ENCODE data around the gene DNAJB8.

The DNAJB8 gene

GRCh38 chr3:128442949-128443348 is 23.7 kb downstream of the DNAJB8 start:
- no peak for DNase-seq

GRCh38 chr3:128442070-128442469 is 24.6 kb downstream of the DNAJB8 start:
- no peak for DNase-seq

GRCh38 chr3:128439226-128439625 is 27.5 kb downstream of the DNAJB8 start:
- no peak for DNase-seq

GRCh38 chr3:128438488-128439072 is 28.1 kb downstream of the DNAJB8 start:
- peak; percentile 31 for DNase-seq

GRCh38 chr3:128436214-128436613 is 30.5 kb downstream of the DNAJB8 start:
- DNase-seq = no peak

- no peak for DNase-seq
Observed at GRCh38 chr3:128435561-128435960, 31.1 kb downstream of the DNAJB8 start.

GRCh38 chr3:128435058-128435457 is 31.6 kb downstream of the DNAJB8 start:
- DNase-seq = no peak

GRCh38 chr3:128434524-128434923 is 32.2 kb downstream of the DNAJB8 start:
- no peak for DNase-seq

- peak; percentile 8 for DNase-seq
Observed at GRCh38 chr3:128433837-128434165, 32.9 kb downstream of the DNAJB8 start.

- DNase-seq = peak; percentile 50
Observed at GRCh38 chr3:128432971-128433836, 33.5 kb downstream of the DNAJB8 start.

- peak; percentile 56 for DNase-seq
Observed at GRCh38 chr3:128432301-128432970, 34.3 kb downstream of the DNAJB8 start.

GRCh38 chr3:128431803-128432300 is 34.8 kb downstream of the DNAJB8 start:
- DNase-seq = no peak

GRCh38 chr3:128430731-128431130 is 36.0 kb downstream of the DNAJB8 start:
- DNase-seq = no peak

GRCh38 chr3:128430301-128430700 is 36.4 kb downstream of the DNAJB8 start:
- DNase-seq = peak; percentile 6

GRCh38 chr3:128429751-128430150 is 36.9 kb downstream of the DNAJB8 start:
- DNase-seq = no peak

GRCh38 chr3:128429275-128429674 is 37.4 kb downstream of the DNAJB8 start:
- DNase-seq = no peak

GRCh38 chr3:128427872-128428822 is 38.5 kb downstream of the DNAJB8 start:
- DNase-seq = no peak

- DNase-seq = no peak
Observed at GRCh38 chr3:128427175-128427857, 39.4 kb downstream of the DNAJB8 start.

- DNase-seq = peak; percentile 51
Observed at GRCh38 chr3:128426128-128426921, 40.4 kb downstream of the DNAJB8 start.

GRCh38 chr3:128425846-128426127 is 40.9 kb downstream of the DNAJB8 start:
- DNase-seq = no peak

- DNase-seq = no peak
Observed at GRCh38 chr3:128425142-128425845, 41.4 kb downstream of the DNAJB8 start.

All from NCI-H69 (cell line).